WI38 (cell line): ENCODE data around the gene KRT32.

Source experiments
- H3K4me3 ChIP-seq: 2 replicates; pipeline ENCODE4 v1.5.1; 2011; ENCODE audit warnings: low read depth, mild to moderate bottlenecking, control low read depth, low read length
- TF ChIP-seq, protein P1 (sequence below): IDR thresholded peaks from 2 replicates; pipeline ENCODE4 v1.5.1; 2012; ENCODE audit warnings: low read depth, mild to moderate bottlenecking, control low read depth, low read length

The KRT32 gene

GRCh38 chr17:41510251-41511065, 43.3 kb upstream of the KRT32 start:
- no peak overlapping the region for H3K4me3 ChIP-seq
- TF ChIP-seq, protein P1, sequence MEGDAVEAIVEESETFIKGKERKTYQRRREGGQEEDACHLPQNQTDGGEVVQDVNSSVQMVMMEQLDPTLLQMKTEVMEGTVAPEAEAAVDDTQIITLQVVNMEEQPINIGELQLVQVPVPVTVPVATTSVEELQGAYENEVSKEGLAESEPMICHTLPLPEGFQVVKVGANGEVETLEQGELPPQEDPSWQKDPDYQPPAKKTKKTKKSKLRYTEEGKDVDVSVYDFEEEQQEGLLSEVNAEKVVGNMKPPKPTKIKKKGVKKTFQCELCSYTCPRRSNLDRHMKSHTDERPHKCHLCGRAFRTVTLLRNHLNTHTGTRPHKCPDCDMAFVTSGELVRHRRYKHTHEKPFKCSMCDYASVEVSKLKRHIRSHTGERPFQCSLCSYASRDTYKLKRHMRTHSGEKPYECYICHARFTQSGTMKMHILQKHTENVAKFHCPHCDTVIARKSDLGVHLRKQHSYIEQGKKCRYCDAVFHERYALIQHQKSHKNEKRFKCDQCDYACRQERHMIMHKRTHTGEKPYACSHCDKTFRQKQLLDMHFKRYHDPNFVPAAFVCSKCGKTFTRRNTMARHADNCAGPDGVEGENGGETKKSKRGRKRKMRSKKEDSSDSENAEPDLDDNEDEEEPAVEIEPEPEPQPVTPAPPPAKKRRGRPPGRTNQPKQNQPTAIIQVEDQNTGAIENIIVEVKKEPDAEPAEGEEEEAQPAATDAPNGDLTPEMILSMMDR, result no peak

- H3K4me3 ChIP-seq, result no peak overlapping the region
- TF ChIP-seq, protein P1, result no peak
Observed at GRCh38 chr17:41507315-41507880, 40.2 kb upstream of the KRT32 start.

GRCh38 chr17:41505809-41506767, 38.9 kb upstream of the KRT32 start:
- no peak overlapping the region for H3K4me3 ChIP-seq
- TF ChIP-seq, protein P1, result no peak

DNA sequence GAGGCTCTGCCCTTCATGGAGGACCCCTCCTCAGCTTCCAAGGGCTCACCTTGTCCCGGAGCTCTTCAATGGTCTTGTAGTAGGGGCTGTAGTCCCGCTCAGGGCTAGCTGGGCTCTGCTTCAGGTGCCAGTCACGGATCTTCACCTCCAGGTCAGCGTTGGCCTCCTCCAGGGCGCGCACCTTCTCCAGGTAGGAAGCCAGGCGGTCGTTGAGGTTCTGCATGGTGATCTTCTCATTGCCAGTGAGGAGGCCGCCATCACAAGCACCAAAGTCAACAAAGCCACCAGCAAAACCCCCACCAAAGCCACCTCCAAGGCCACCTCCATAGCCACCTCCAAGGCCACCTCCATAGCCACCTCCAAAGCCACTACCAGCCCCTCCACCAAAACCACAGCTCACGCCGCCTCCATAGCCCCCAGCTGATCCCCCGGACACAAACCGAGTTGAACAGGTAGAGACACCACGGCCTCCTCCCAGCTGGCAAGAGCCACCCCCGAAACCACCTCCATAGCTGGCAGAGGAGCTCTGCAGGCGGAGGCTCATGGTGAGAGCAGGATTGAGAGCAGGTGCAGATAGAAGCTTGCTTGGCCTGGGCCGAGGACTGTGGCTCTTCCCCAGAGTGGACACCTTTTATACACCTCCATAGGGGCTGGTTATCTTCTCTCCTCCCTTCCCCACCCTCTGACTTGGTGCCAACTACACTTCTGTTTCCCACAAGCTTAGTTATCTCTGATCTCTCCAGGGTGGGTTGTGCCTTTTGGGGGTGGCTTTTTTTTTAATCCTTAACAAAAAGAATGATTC, 38.0 kb upstream of the KRT32 start, which contains the start of gene KRT13:
Gene KRT13, minus strand, starts transcription at position 606 of the 802 bp plus-strand sequence. Its CDS starts 62 bp downstream, at position 544.
- TF ChIP-seq, protein P1, result no peak
- no peak within 1 kb of the TSS for H3K4me3 ChIP-seq

GRCh38 chr17:41504246-41504977, 37.2 kb upstream of the KRT32 start:
- no peak overlapping the region for H3K4me3 ChIP-seq
- TF ChIP-seq, protein P1, result no peak

GRCh38 chr17:41503202-41503601, 36.0 kb upstream of the KRT32 start:
- H3K4me3 ChIP-seq, result no peak overlapping the region
- TF ChIP-seq, protein P1, result no peak
